Adrenal gland (tissue), 5 donors: Measurements from ENCODE around the gene PCSK6.

Experiments
- POLR2A ChIP-seq, 2 donors: fragments of 450-650 bp; IDR thresholded peaks; one replicate each; pipeline ENCODE4 v1.6.1; 2017; ENCODE audit warnings: antibody characterized with exemption in 2 of 2, mild to moderate bottlenecking in 2 of 2, moderate library complexity in 1 of 2
- TF ChIP-seq, protein P1 (sequence below), 6 experiments: fragments of 450-650 bp in 4 of 6; fragments of 200-600 bp in 2 of 6; sonication (generic) in 1 of 6; IDR thresholded peaks; 1 replicate in 5 of 6; 2 replicates in 1 of 6; pipeline versions ENCODE4 v1.5.1 to v1.8.0; 2016 to 2021; ENCODE audit warnings: antibody characterized with exemption in 6 of 6, mild to moderate bottlenecking in 2 of 6, moderate library complexity in 1 of 6
- donor health status: DM: no; HTN: no; CAD: no.

DNA sequence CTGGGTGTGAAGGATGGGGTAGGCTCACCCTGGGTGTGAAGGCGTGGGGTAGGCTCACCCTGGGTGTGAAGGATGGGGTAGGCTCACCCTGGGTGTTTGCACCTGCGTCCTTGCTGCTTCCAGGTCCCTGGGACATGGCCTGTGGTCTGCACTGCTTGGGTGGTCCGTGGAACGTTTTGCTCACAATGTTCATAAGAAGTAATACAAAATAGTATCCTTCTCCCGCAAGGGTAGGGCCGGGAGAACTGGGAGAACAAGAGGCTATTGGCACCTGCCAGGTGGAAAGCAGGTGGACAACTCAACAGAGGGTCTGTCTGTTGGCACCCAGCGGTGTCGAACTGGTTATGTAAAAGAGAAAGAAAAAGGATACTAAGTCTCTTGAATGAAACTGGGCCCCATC lies 17.0 kb upstream of the PCSK6 start:
- TF ChIP-seq, protein P1, sequence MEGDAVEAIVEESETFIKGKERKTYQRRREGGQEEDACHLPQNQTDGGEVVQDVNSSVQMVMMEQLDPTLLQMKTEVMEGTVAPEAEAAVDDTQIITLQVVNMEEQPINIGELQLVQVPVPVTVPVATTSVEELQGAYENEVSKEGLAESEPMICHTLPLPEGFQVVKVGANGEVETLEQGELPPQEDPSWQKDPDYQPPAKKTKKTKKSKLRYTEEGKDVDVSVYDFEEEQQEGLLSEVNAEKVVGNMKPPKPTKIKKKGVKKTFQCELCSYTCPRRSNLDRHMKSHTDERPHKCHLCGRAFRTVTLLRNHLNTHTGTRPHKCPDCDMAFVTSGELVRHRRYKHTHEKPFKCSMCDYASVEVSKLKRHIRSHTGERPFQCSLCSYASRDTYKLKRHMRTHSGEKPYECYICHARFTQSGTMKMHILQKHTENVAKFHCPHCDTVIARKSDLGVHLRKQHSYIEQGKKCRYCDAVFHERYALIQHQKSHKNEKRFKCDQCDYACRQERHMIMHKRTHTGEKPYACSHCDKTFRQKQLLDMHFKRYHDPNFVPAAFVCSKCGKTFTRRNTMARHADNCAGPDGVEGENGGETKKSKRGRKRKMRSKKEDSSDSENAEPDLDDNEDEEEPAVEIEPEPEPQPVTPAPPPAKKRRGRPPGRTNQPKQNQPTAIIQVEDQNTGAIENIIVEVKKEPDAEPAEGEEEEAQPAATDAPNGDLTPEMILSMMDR (IDR thresholded peaks at IDR 0.05) = no peak
- no peak for TF ChIP-seq POLR2A (IDR thresholded peaks at IDR 0.05)
